GM12873 (cell line): ENCODE data around the gene SLCO2A1.

Source experiments
- CTCF ChIP-seq: IDR thresholded peaks from 2 replicates; pipeline ENCODE4 v1.5.1; 2012; ENCODE audit warnings: low read depth, mild to moderate bottlenecking, moderate library complexity, low read length, control low read depth; ENCODE audit not compliant: insufficient read depth; ENCODE audit errors: missing control alignments

SLCO2A1 gene

DNA sequence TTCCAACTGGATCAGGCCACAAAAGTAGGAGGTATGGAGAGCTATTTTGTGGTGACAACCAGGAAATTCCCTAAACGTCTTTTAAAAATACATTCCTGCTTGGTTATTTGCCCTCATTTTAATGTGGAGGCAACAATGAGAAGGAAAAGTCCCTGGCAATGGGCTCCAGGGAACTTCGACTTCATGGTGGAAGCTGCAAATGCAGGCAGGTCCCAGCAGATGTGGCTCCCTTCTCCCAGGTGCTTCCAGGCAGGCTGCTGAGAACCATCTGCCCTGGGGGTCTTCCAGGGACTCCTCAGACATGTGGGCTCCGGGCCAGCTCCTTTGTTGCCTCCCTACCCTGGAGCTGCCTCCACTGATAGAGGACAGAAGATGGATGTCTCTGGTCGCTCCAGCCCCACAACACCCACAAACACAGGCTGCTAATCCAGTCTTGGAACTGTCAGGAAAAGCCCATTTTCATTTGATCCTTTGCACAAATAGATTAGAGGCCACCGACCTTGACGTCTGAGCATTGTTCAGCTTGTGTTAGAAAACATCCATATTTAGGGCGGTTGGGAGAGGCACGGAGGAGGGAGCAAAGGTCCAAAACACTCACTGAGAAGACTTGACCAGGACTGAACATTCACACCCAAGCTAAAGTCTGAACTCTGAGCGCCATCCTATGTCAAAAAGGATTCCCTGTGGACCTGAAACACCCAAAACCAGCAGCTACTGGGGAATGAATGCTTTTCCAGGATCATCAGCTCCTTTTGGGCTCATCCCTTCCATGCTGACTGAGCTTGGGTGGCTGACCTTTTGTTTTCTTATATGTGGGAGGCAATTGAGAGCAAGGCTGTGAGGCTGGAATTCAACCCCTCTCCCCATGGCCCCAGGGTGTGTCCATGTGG is 30.2 kb upstream of the SLCO2A1 start:
- TF ChIP-seq CTCF: no peak

DNA sequence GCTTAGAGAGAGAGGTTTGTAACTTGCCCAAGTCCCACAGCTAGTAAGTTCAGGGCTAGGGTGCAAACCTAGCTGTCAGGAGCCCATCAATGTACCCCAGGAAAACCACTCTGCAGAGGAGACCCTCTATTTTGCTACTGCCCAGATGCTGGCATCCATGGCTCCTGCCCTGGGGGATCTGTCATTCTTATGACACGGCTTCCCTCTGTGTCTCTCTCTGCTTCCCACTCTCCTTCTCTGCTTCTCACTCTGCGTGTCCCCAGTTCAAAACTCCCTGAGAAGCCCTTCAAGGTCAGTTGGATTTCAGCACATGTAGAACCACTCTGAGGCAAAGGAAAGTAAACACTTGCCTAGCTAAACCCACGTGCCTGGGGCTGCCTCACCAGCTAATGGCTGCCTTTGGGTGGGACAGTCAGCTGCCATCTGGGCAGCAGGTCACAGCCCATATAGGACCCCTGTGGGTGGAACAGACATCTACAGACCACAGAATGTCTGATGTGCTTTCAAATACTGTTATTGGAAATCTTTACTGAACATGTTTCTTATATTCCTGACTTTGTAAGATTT is 29.4 kb upstream of the SLCO2A1 start:
- TF ChIP-seq CTCF: no peak

DNA sequence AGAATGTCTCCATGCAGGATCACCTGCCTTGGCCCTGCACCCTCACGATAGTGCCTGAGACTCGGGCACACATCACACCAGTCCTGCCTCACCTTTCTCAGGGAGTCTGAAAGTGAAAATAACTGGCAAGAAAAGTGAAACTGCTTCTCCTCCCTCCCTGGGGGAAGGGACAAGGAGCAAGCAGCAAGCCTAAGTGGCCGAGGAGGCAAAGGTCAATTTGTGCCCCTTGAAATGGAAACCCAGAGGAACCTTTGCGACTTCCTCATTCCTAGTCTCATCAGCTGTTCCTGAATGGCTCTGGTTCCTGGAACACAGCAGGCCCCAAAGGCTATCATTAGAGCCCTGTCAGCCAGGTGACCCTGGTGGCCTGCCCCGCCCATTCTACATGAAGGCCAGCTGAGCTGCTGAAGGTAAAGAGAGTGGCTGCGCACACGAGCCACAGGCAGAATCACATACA is 28.0 kb upstream of the SLCO2A1 start:
- no peak for TF ChIP-seq CTCF

DNA sequence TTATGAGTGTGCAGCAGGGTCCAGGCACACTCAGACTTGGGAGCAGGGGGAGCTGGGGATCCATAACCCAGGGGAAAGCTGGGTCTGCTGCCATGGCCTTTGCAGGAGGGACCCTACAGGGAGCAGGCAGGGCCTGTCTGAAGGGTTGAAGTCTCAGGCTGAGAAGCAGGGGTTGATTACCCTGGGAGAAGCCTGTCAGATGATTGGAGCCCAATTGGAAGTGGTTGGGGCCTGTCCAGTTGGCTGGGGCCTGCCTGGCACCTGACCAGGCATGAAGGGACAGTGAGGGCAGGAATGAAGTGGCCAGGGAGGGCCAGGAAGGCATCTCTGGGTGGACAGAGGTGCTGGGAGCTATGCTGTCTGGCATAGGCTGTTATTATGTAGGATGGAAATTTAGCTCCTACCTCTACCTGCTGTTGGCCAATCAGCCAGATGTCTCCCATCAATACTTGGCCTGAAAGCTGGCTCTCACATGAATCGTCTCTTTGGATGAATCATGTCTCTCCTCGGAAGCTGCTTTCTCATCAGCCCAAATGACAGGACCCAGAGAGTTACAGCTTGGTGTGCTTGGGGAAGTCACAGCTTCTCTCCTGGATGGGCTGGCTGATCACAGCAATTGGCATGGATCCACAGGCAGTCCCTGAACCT is 27.4 kb upstream of the SLCO2A1 start:
- no peak for TF ChIP-seq CTCF

- no peak for TF ChIP-seq CTCF
Observed at GRCh38 chr3:134056464-134056891, 26.8 kb upstream of the SLCO2A1 start.

DNA sequence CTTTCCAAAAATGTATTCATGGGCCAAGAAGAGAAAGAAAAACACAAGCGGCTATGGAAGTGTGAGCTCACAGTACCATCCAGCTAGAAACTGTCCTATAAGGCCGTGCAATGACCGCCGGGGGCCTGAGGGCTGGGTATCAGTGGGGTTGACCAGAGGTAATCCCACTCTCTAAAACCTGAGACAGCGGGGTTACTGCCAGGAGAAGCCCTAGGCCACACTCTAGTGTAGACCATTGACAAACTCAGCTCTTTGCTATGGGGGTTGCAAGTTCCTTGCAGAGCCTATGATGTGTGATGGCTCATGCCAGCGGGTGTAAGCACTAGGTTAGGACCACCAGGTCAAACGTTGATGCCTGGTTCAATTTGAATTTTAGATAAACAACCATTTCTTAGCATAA is 25.9 kb upstream of the SLCO2A1 start:
- no peak for TF ChIP-seq CTCF

DNA sequence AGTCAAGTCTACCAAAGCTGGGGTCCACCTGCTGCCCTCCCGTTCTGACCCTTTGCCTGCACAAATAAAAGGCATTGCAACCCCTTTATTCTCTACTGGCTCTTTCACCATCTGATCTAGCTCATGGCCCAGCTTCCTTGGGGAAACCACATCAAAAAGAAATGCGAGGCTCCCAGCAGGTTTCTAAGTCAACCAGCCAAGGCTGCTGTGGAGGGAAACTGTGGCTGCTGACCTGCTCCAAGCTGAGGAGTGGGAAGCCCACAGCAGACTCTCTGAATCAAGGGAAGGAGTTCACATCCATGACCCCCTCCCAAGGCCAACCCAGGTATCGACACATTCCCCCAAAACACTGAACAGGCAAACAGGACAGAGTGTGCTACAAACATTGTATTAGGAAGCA is 25.2 kb upstream of the SLCO2A1 start:
- TF ChIP-seq CTCF: no peak
